PC-3 (cell line): ENCODE data around the gene DNER.

Source experiments
- EZH2 ChIP-seq: fragments of 300-600 bp; sonication (generic); IDR thresholded peaks from one replicate; pipeline ENCODE4 v1.6.1; 2017; ENCODE audit warnings: antibody characterized with exemption, mild to moderate bottlenecking, low read length; ENCODE audit not compliant: unreplicated experiment
- EZH2phosphoT487 ChIP-seq: fragments of 300-600 bp; sonication (generic); IDR thresholded peaks from 2 replicates; pipeline ENCODE4 v1.6.1; 2018; ENCODE audit warnings: mild to moderate bottlenecking, antibody characterized with exemption, low read length, borderline replicate concordance
- TF ChIP-seq, protein P1 (sequence below): fragments of 300-600 bp; sonication (generic); conservative IDR thresholded peaks from 2 replicates; pipeline ENCODE4 v1.5.1; 2017; ENCODE audit warnings: antibody characterized with exemption, low read depth, mild to moderate bottlenecking, low read length

DNA sequence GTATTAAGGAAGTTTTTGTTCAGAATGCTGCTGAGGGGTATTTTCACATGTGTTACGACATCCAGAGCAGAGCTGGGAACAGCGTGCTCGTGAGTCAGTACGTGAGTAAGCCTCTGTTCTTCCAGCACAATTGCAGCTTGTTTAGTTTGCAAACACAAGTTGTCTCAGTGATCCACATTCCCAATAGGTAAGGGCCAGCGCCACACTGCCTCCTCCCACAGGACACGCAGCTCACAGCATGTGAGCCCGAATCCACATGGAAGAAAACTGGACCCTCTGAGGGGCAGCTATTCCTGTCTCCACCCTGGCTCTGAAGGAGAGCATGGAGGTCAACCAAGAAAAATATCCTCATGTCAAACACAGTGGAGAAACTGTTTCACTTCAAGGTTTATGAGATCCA lies 269.3 kb downstream of the DNER start:
- TF ChIP-seq, protein P1, sequence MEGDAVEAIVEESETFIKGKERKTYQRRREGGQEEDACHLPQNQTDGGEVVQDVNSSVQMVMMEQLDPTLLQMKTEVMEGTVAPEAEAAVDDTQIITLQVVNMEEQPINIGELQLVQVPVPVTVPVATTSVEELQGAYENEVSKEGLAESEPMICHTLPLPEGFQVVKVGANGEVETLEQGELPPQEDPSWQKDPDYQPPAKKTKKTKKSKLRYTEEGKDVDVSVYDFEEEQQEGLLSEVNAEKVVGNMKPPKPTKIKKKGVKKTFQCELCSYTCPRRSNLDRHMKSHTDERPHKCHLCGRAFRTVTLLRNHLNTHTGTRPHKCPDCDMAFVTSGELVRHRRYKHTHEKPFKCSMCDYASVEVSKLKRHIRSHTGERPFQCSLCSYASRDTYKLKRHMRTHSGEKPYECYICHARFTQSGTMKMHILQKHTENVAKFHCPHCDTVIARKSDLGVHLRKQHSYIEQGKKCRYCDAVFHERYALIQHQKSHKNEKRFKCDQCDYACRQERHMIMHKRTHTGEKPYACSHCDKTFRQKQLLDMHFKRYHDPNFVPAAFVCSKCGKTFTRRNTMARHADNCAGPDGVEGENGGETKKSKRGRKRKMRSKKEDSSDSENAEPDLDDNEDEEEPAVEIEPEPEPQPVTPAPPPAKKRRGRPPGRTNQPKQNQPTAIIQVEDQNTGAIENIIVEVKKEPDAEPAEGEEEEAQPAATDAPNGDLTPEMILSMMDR, result peak; percentile 46
- TF ChIP-seq EZH2phosphoT487, result no peak
- TF ChIP-seq EZH2, result no peak
